22Rv1 (cell line): Measurements from ENCODE around the gene ZCCHC12.
A peak's percentile ranks its signal among the peaks of the same experiment; 100 is the strongest.

Source experiments
- H3K27ac ChIP-seq: fragments of 450-650 bp; 2 replicates; pipeline ENCODE4 v1.5.1; 2017
- CTCF ChIP-seq: fragments of 450-650 bp; IDR thresholded peaks from 2 replicates; pipeline ENCODE4 v1.5.1; 2017; ENCODE audit warnings: mild to moderate bottlenecking
- ZFX ChIP-seq: fragments of 450-650 bp; IDR thresholded peaks from 2 replicates; pipeline ENCODE4 v1.6.1; 2017; ENCODE audit warnings: antibody characterized with exemption, borderline replicate concordance

The ZCCHC12 gene

DNA sequence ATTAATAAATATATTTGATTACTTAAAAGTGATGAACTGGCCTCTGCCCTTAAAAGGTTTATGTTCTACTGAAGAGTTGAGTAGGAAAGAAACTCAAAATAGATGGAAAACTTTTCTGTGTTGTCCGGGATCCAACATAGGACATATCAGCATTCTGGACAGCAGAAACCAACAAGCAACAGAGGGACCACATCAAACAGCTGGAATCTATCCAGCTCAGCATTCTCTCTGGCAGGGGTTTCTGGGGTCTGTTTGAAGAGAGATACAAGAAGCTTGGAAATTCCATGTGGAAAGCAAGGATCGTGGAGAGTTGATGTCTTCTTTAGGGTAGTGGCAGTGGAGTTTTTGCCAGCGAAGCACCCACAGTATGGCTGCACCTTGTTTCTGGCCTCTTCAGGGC, 43.6 kb downstream of the ZCCHC12 start:
- TF ChIP-seq ZFX (no peak), CTCF (no peak)
- no peak overlapping the region for H3K27ac ChIP-seq

GRCh38 chrX:118872102-118872566, 48.5 kb downstream of the ZCCHC12 start:
- TF ChIP-seq CTCF, result no peak
- no peak for TF ChIP-seq ZFX
- H3K27ac ChIP-seq, result peak overlapping the region; percentile 52
